Stimulated activated CD8-positive, alpha-beta memory T cell treated with anti-CD3 and anti-CD28 coated beads, Interleukin-12 subunit alpha, Interleukin-12 subunit beta, amount 100 ng/mL, for 1 hour (primary cell): ENCODE data around the gene RNU5B-1.

Source experiments
- DNase-seq: peaks from one replicate; pipeline ENCODE4 v3.0.0-alpha.2; 2020; ENCODE audit warnings: low read depth

RNU5B-1 gene

GRCh38 chr15:65328506-65329287 lies 24.2 kb downstream of the RNU5B-1 start:
- DNase-seq = no peak

- no peak for DNase-seq
Observed at GRCh38 chr15:65329288-65329983, 25.0 kb downstream of the RNU5B-1 start.

- DNase-seq = no peak
Observed at GRCh38 chr15:65329984-65330735, 25.7 kb downstream of the RNU5B-1 start.

- DNase-seq = no peak
Observed at GRCh38 chr15:65330934-65331645, 26.6 kb downstream of the RNU5B-1 start.

GRCh38 chr15:65331811-65332210 lies 27.3 kb downstream of the RNU5B-1 start:
- no peak for DNase-seq

GRCh38 chr15:65332391-65333147 lies 28.1 kb downstream of the RNU5B-1 start:
- no peak for DNase-seq

GRCh38 chr15:65333148-65333820 lies 28.8 kb downstream of the RNU5B-1 start:
- DNase-seq = no peak

- no peak for DNase-seq
Observed at GRCh38 chr15:65333856-65334255, 29.4 kb downstream of the RNU5B-1 start.

- no peak for DNase-seq
Observed at GRCh38 chr15:65334586-65335231, 30.2 kb downstream of the RNU5B-1 start.

GRCh38 chr15:65335278-65336055 lies 31.0 kb downstream of the RNU5B-1 start:
- DNase-seq = no peak

GRCh38 chr15:65336493-65337435 lies 32.3 kb downstream of the RNU5B-1 start:
- DNase-seq = no peak

GRCh38 chr15:65337436-65338070 lies 33.1 kb downstream of the RNU5B-1 start:
- no peak for DNase-seq

GRCh38 chr15:65338366-65338765 lies 33.9 kb downstream of the RNU5B-1 start:
- no peak for DNase-seq

- DNase-seq = no peak
Observed at GRCh38 chr15:65338823-65339222, 34.3 kb downstream of the RNU5B-1 start.

GRCh38 chr15:65339416-65339815 lies 34.9 kb downstream of the RNU5B-1 start:
- DNase-seq = no peak

- no peak for DNase-seq
Observed at GRCh38 chr15:65339920-65340319, 35.4 kb downstream of the RNU5B-1 start.

- DNase-seq = no peak
Observed at GRCh38 chr15:65342493-65342892, 38.0 kb downstream of the RNU5B-1 start.
